Left lung (tissue), 10 donors: Measurements from ENCODE around the gene DENND1A. TPM values are rescaled to one million over a fixed set of nuclear protein-coding genes. Genes with fewer than 3 reads are reported as not detected.

Experiments
- ATAC-seq: fragments of 200-7000 bp; cut with Tn5 transposase; one replicate; pipeline ENCODE4 v1.9.1; 2020; ENCODE audit warnings: moderate library complexity
- DNase-seq, 4 donors: peaks; one replicate each; pipeline ENCODE4 v3.0.0-alpha.2; 2013 to 2020
- H3K27ac ChIP-seq, 2 donors: fragments of 200-600 bp; sonication (generic) in 1 of 2; one replicate each; pipeline versions ENCODE4 v1.5.0 to v1.8.0; 2020 to 2021
- H3K27me3 ChIP-seq, 2 donors: fragments of 200-600 bp; sonication (generic) in 1 of 2; one replicate each; pipeline versions ENCODE4 v1.5.0 to v1.8.0; 2020 to 2021
- H3K36me3 ChIP-seq, 2 donors: fragments of 200-600 bp; sonication (generic) in 1 of 2; one replicate each; pipeline versions ENCODE4 v1.5.0 to v1.8.0; 2020 to 2021
- H3K4me1 ChIP-seq, 2 donors: fragments of 200-600 bp; one replicate each; pipeline ENCODE4 v1.8.0; 2021
- H3K4me3 ChIP-seq, 2 donors: fragments of 200-600 bp; sonication (generic) in 1 of 2; one replicate each; pipeline versions ENCODE4 v1.5.0 to v1.8.0; 2020 to 2021; ENCODE audit warnings: mild to moderate bottlenecking in 1 of 2
- H3K9me3 ChIP-seq, 2 donors: fragments of 200-600 bp; sonication (generic) in 1 of 2; one replicate each; pipeline versions ENCODE4 v1.5.0 to v1.8.0; 2020 to 2021
- intact Hi-C, 2 donors: fragments of 100-400 bp; cut with DNase I; formaldehyde crosslinking; loops; one replicate each; pipeline versions ENCODE4 v1.11.2 to v1.14.2; 2022
- polyA plus RNA-seq, 6 donors: library from polyadenylated mRNA; unstranded; fragments of 120-200 nt; gene quantifications; one replicate each; pipeline ENCODE4 v1.2.1, GENCODE V29; 2013; ENCODE audit not compliant: insufficient read length in 6 of 6
- total RNA-seq, 2 donors: library from RNA; stranded (reverse); fragmentation: NEBNext Ultra II Directional; extraction: Animal tissue kit (Norgen Biotek cat#: 25700); gene quantifications; one replicate each; pipeline ENCODE4 v1.2.1, GENCODE V29; 2021
- TF ChIP-seq, protein P1 (sequence below), 2 donors: fragments of 200-600 bp; sonication (generic) in 1 of 2; IDR thresholded peaks; one replicate each; pipeline versions ENCODE4 v1.5.0 to v1.8.0; 2021; ENCODE audit warnings: antibody characterized with exemption in 2 of 2
- donor health status: DM: no; HTN: yes; CAD: no.
- donor health status: DM: no; HTN: no; CAD: no.

Gene DENND1A
- total and polyA plus RNA-seq, 8 donors = 8.3 to 23.2 (median 9.7) TPM

GRCh38 chr9:123497830-123498229 lies 432.1 kb downstream of the DENND1A start:
- no peak overlapping the region for H3K27ac ChIP-seq
- H3K36me3 ChIP-seq = no peaks in the 10 kb centered on the region
- TF ChIP-seq, protein P1, sequence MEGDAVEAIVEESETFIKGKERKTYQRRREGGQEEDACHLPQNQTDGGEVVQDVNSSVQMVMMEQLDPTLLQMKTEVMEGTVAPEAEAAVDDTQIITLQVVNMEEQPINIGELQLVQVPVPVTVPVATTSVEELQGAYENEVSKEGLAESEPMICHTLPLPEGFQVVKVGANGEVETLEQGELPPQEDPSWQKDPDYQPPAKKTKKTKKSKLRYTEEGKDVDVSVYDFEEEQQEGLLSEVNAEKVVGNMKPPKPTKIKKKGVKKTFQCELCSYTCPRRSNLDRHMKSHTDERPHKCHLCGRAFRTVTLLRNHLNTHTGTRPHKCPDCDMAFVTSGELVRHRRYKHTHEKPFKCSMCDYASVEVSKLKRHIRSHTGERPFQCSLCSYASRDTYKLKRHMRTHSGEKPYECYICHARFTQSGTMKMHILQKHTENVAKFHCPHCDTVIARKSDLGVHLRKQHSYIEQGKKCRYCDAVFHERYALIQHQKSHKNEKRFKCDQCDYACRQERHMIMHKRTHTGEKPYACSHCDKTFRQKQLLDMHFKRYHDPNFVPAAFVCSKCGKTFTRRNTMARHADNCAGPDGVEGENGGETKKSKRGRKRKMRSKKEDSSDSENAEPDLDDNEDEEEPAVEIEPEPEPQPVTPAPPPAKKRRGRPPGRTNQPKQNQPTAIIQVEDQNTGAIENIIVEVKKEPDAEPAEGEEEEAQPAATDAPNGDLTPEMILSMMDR (IDR thresholded peaks at IDR 0.05) = no peak
- H3K4me3 ChIP-seq = no peak overlapping the region
- intact Hi-C loops = no loop called here
- H3K27me3 ChIP-seq = no peaks in the 10 kb centered on the region
- no peaks in the 10 kb centered on the region for H3K4me1 ChIP-seq
- DNase-seq = no peak
- no peak for ATAC-seq
- H3K9me3 ChIP-seq = no peaks in the 10 kb centered on the region

DNA sequence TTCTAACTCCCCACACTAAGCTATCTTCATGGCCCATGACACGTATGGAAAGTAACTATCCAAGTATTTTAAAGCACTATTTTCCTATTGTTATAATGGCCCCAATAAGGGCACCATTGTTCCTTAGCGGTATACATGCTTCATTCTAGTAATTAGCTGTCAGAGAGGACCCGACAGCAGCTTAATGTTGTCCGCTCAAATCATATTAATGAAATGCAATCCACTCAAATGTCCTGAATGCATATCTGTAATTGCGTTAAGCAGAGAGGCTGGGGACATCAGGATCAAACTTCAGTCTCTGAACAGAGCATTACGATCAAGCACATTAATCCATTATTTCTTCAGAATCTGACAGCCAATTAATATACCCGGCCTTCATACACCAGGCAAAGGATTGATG lies 434.2 kb downstream of the DENND1A start:
- no peaks in the 10 kb centered on the region for H3K9me3 ChIP-seq
- TF ChIP-seq, protein P1 (IDR thresholded peaks at IDR 0.05) = no peak
- ATAC-seq (no peak), DNase-seq (no peak)
- no peak overlapping the region for H3K27ac ChIP-seq
- no peak overlapping the region for H3K4me3 ChIP-seq
- intact Hi-C loops = no loop called here
- no peaks in the 10 kb centered on the region for H3K4me1 ChIP-seq
- no peaks in the 10 kb centered on the region for H3K27me3 ChIP-seq
- no peaks in the 10 kb centered on the region for H3K36me3 ChIP-seq

- Histone ChIP-seq H3K4me1 (no peaks in the 10 kb centered on the region), H3K27ac (no peak overlapping the region), H3K9me3 (no peaks in the 10 kb centered on the region), H3K4me3 (no peak overlapping the region), H3K27me3 (no peaks in the 10 kb centered on the region), H3K36me3 (no peaks in the 10 kb centered on the region)
- DNase-seq = no peak
- no peak for ATAC-seq
- TF ChIP-seq, protein P1 (IDR thresholded peaks at IDR 0.05) = no peak
- intact Hi-C loops = no loop called here
These were observed 436.3 kb downstream of the DENND1A start for GRCh38 chr9:123493627-123494026.

DNA sequence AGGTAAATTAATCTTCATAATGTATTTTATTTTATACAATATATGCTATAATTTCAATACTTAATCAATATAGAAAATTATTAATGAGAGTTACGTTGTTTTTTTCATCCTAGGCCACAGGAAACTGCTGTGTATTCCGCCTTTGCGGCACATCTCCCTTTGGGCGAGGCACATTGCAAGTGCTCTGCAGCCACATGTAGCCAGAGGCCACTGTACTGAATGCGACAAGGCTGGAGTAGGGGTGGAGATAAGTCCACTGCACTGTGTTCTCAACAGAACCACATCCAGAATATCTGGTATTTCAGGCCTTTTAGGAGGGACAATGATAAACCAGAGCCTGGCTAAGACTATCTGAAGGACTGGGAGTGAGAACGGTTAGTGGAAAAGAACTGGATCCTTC lies 439.2 kb downstream of the DENND1A start:
- ATAC-seq = no peak
- intact Hi-C loops = no loop called here
- Histone ChIP-seq H3K9me3 (no peaks in the 10 kb centered on the region), H3K4me3 (no peak overlapping the region), H3K4me1 (no peaks in the 10 kb centered on the region), H3K27me3 (no peaks in the 10 kb centered on the region), H3K27ac (no peak overlapping the region), H3K36me3 (no peaks in the 10 kb centered on the region)
- DNase-seq = no peak
- TF ChIP-seq, protein P1 (IDR thresholded peaks at IDR 0.05) = no peak

DNA sequence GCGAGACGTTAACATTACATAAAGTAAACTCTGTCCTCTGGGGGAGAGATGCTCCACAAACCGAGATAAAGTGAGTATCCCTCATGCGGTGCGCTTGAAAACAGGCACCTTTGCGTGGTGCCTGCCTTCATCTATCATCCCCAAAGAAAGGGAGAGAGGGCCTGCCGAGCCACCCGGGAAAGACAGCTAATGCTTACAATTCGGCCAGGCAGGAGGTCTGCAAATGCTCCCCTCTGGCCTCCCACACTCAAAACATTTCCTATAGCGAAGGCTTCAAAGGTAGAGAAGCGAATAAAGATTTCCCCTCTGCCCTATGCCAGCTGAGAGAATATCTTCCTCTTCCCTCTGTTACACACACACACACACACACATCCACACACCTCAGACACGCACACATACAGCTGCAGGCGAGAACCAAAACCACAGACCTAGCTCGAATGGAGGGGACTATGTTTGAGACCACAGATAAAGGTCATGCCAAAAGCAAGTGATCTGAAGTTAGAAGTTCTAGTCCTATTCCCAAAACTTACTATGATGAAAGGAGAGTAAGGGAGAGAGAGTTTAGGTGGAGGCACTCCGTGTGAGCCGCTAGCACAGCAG lies 441.1 kb downstream of the DENND1A start:
- H3K4me1 ChIP-seq = no peaks in the 10 kb centered on the region
- intact Hi-C loops = no loop called here
- DNase-seq (no peak), ATAC-seq (no peak)
- no peak overlapping the region for H3K27ac ChIP-seq
- H3K9me3 ChIP-seq = no peaks in the 10 kb centered on the region
- H3K4me3 ChIP-seq = no peak overlapping the region
- TF ChIP-seq, protein P1 (IDR thresholded peaks at IDR 0.05) = no peak
- no peaks in the 10 kb centered on the region for H3K36me3 ChIP-seq
- H3K27me3 ChIP-seq = no peaks in the 10 kb centered on the region
